PFSK-1 (cell line): ENCODE measurements around the gene TANGO2.

Experiments used
- POLR2AphosphoS5 ChIP-seq: IDR thresholded peaks from 2 replicates; pipeline ENCODE4 v1.6.1; 2012; ENCODE audit warnings: low read depth, mild to moderate bottlenecking, control low read depth, low read length, moderate library complexity
- SIN3A ChIP-seq: IDR thresholded peaks from 2 replicates; pipeline ENCODE4 v1.6.1; 2012; ENCODE audit warnings: mild to moderate bottlenecking, low read length, moderate library complexity, borderline replicate concordance; ENCODE audit not compliant: insufficient read depth
- TAF1 ChIP-seq: IDR thresholded peaks from 2 replicates; pipeline ENCODE4 v1.6.1; 2012; ENCODE audit warnings: low read length, control low read depth, borderline replicate concordance; ENCODE audit not compliant: insufficient read depth

DNA sequence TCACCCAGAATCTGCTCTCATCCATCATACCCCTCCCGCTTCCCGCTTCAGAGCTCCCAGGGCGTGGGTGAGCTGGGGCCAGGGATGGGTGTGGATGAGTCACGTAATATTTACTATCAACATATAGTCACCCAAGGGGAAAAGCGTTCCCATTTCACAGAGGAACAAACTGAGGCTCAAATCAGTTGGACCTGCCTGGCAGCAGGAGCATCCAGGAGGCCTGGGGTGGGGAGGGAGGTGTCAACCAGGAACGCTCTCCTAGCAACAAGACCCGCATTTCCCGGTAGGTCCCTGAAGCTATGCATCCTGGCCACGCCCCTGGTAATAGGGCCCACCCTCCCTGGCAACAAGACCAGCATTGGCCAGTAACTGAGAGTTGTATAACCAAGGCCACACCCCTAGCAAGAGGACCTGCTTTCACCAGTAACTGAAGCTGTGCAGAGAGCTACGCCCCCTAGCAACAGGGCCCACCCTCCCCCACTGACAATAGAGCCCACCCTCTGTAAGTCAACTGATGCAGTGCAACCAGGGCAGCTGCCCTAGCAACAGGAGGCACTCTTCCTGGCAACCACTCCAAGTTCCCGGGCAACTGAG is 46.5 kb upstream of the TANGO2 start:
- TF ChIP-seq SIN3A, result no peak
- no peak for TF ChIP-seq TAF1
- TF ChIP-seq POLR2AphosphoS5, result no peak; the same call in 1 of the 2 replicates
